G401 (cell line): ENCODE results near the gene DMRTC2. TPM values are rescaled to one million over a fixed set of nuclear protein-coding genes. Genes with fewer than 3 reads are reported as not detected.
A peak's percentile ranks its signal among the peaks of the same experiment; 100 is the strongest.

Experiments used
- DNase-seq: peaks from one replicate; pipeline ENCODE4 v3.0.0-alpha.2; 2015; ENCODE audit warnings: low spot score
- in situ Hi-C: cut with HindIII; loops from 2 replicates; pipeline ENCODE4 v1.10.0; 2016; ENCODE audit warnings: low sequenced_read_pairs, mixed read lengths
- total RNA-seq: library from RNA; depleted of rRNA; stranded (reverse); fragments of >200 nt; shearing (Covaris generic); gene quantifications from 2 replicates; pipeline ENCODE4 v1.2.3, GENCODE V29; 2014

Gene DMRTC2
- total RNA-seq, 1 experiment from 2014 or later = not detected

- in situ Hi-C loops = no loop called here
- DNase-seq = no peak
Measured at GRCh38 chr19:41844601-41845000, 241 bp upstream of the DMRTC2 start, which contains the start of gene LYPD4. LYPD4 (minus strand) TSS chr19:41844683; CDS start chr19:41839285, 5,398 bp downstream.

GRCh38 chr19:41845051-41845590 lies 279 bp downstream of the DMRTC2 start:
- no peak for DNase-seq
- in situ Hi-C loops = no loop called here

GRCh38 chr19:41847351-41848105 lies 2.7 kb downstream of the DMRTC2 start:
- no peak for DNase-seq
- in situ Hi-C loops = no loop called here

GRCh38 chr19:41848666-41849065 lies 3.8 kb downstream of the DMRTC2 start:
- DNase-seq = no peak

GRCh38 chr19:41849067-41849466 lies 4.2 kb downstream of the DMRTC2 start:
- no peak for DNase-seq
- in situ Hi-C loops = no loop called here

More at GRCh38 chr19:41848666-41849065, 3.8 kb downstream of the DMRTC2 start:
- in situ Hi-C loops = no loop called here

- DNase-seq = no peak
- in situ Hi-C loops = no loop called here
Measured at GRCh38 chr19:41850381-41850780, 5.5 kb downstream of the DMRTC2 start.

- in situ Hi-C loops = no loop called here
- no peak for DNase-seq
Measured at GRCh38 chr19:41851456-41851855, 6.6 kb downstream of the DMRTC2 start.

- in situ Hi-C loops = no loop called here
- no peak for DNase-seq
Measured at GRCh38 chr19:41853344-41853743, 8.5 kb downstream of the DMRTC2 start.

GRCh38 chr19:41853768-41854167 lies 8.9 kb downstream of the DMRTC2 start:
- DNase-seq = no peak
- in situ Hi-C loops = no loop called here

GRCh38 chr19:41859213-41859617 lies 14.4 kb downstream of the DMRTC2 start:
- no peak for DNase-seq
- in situ Hi-C loops = no loop called here

GRCh38 chr19:41859618-41860418 lies 15.0 kb downstream of the DMRTC2 start, which contains the start of gene RPS19:
RPS19 (plus strand) TSS chr19:41860255; CDS start chr19:41860775, 520 bp downstream.
- in situ Hi-C loops = no loop called here
- DNase-seq = peak; percentile 100

- no peak for DNase-seq
- in situ Hi-C loops = no loop called here
Measured at GRCh38 chr19:41860419-41861115, 15.7 kb downstream of the DMRTC2 start.

GRCh38 chr19:41861116-41861768 lies 16.4 kb downstream of the DMRTC2 start:
- in situ Hi-C loops = no loop called here
- no peak for DNase-seq

GRCh38 chr19:41861846-41862245 lies 17.0 kb downstream of the DMRTC2 start:
- in situ Hi-C loops = no loop called here
- DNase-seq = no peak

- in situ Hi-C loops = no loop called here
- DNase-seq = no peak
Measured at GRCh38 chr19:41862445-41862986, 17.7 kb downstream of the DMRTC2 start.

GRCh38 chr19:41863209-41863931 lies 18.5 kb downstream of the DMRTC2 start:
- in situ Hi-C loops = no loop called here
- no peak for DNase-seq

GRCh38 chr19:41864374-41864773 lies 19.5 kb downstream of the DMRTC2 start:
- in situ Hi-C loops = no loop called here
- DNase-seq = no peak

GRCh38 chr19:41866284-41866683 lies 21.4 kb downstream of the DMRTC2 start:
- DNase-seq = no peak
- in situ Hi-C loops = no loop called here
